ENCODE data around the gene AGAP4. TPM values are rescaled to one million over a fixed set of nuclear protein-coding genes. Genes with fewer than 3 reads are reported as not detected.
"Not testable (repeated sequence)": the region's sequence is repeated elsewhere in the genome, so short reads cannot be mapped to it uniquely, and the experiment has no call there.

The AGAP4 gene
- total and polyA plus RNA-seq, 2 donors, result 8.8 to 33.7 TPM

DNA sequence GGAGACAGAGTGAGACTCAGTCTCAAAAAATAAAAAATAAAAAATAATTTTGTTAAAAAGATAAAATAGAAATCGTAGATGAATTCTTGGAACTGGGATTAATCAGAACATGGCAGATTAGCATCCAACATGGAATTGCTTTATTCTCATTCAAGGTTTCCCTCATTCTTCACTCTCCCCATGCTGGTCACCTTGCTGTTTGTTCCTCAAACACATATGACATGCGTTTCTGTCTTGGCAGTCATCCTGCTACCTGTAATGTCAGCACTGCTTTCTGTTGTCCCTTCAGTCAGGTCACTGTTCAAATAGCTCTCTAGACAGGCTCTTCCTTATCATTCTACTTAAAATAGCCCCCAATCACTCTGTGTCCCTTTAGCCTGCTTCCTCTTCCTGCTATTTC lies 24.4 kb downstream of the AGAP4 start:
- WGBS, result 86% methylated on average over 2 of the region's 2 CpGs
- not testable (repeated sequence) for H3K36me3 ChIP-seq (ENCODE audit: control insufficient read depth in 2 of 2, insufficient read depth in 2 of 2, low read length in 1 of 2); H3K27ac ChIP-seq (ENCODE audit: low read depth in 1 of 2, low read length in 1 of 2); DNase-seq (ENCODE audit: low read depth in 6 of 9, low spot score in 9 of 9); H3K4me3 ChIP-seq (ENCODE audit: low read length in 2 of 2); H3K9me3 ChIP-seq (ENCODE audit: control insufficient read depth in 2 of 2, insufficient read depth in 1 of 2, low read length in 1 of 2); H3K4me1 ChIP-seq (ENCODE audit: control insufficient read depth in 2 of 2, insufficient read depth in 2 of 2, low read length in 2 of 2); H3K27me3 ChIP-seq (ENCODE audit: control insufficient read depth in 2 of 2, insufficient read depth in 1 of 2, low read length in 1 of 2)

DNA sequence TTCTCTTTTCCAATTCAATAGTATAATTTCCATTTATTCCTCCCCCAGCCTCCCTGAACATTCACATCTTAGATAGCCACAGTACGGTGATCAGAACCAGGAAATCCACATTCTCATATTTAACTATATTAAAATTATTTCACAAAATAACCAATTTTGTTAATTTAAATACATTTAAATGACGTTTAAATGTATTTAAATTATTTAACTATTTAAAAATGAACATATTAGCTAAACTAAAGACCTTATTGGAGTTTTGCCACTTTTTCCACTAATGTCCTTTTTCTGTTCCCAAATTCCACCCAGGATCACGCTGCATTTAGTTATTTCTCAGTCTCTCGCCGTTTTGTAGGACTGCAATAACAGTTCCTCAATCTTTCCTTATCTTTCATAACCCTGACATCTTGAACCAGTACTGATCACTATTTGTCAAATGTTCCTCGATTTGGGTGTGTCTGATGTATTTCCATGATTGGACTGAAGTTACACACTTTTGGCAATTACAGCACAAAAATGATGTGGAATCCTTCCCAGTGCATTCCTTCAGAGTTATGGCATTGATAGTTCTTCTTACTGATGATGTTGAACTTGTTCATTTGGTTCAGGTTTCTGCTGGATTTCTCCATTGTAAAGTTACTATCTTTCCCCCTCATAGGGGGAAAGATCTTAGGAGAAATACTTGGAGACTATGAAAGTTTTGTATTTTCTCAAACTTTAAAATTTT lies 27.0 kb downstream of the AGAP4 start:
- DNase-seq (ENCODE audit: low read depth in 6 of 9, low spot score in 9 of 9); H3K4me1 ChIP-seq (ENCODE audit: control insufficient read depth in 2 of 2, insufficient read depth in 2 of 2, low read length in 2 of 2); H3K27ac ChIP-seq (ENCODE audit: low read depth in 1 of 2, low read length in 1 of 2); H3K36me3 ChIP-seq (ENCODE audit: control insufficient read depth in 2 of 2, insufficient read depth in 2 of 2, low read length in 1 of 2); H3K27me3 ChIP-seq (ENCODE audit: control insufficient read depth in 2 of 2, insufficient read depth in 1 of 2, low read length in 1 of 2); H3K4me3 ChIP-seq (ENCODE audit: low read length in 2 of 2): not testable (repeated sequence)
- peaks cover 0 to 16% of the 10 kb centered on the region in 2 donors for H3K9me3 ChIP-seq (ENCODE audit: control insufficient read depth in 2 of 2, insufficient read depth in 1 of 2, low read length in 1 of 2)
- WGBS, result 87% methylated on average over 6 of the region's 6 CpGs

DNA sequence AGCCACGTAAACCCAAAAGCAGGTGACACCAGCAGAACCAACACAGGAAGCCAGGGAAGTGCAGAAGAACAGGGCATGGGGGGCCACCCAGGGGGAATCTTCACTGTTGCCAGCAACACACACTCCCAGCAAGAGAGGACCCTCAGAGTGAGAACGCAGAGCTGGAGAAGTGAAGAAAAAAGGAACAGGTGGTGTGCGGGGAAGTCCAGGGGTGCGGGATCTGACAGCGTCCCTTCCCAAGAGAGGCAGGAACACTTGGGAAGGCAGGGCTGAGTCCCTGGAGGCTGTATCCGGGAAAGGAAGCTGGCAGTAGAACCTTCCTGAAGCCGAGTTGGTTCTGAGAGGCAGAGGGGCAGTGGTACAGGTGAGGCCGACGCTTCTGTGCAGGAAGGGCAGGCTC lies 27.7 kb downstream of the AGAP4 start:
- no peaks in the 10 kb centered on the region for H3K27me3 ChIP-seq (ENCODE audit: control insufficient read depth in 2 of 2, insufficient read depth in 1 of 2, low read length in 1 of 2)
- no peaks in the 10 kb centered on the region for H3K36me3 ChIP-seq (ENCODE audit: control insufficient read depth in 2 of 2, insufficient read depth in 2 of 2, low read length in 1 of 2)
- no peak overlapping the region for H3K4me3 ChIP-seq (ENCODE audit: low read length in 2 of 2)
- peaks cover 0 to 16% of the 10 kb centered on the region in 2 donors for H3K9me3 ChIP-seq (ENCODE audit: control insufficient read depth in 2 of 2, insufficient read depth in 1 of 2, low read length in 1 of 2)
- H3K4me1 ChIP-seq (ENCODE audit: control insufficient read depth in 2 of 2, insufficient read depth in 2 of 2, low read length in 2 of 2), result no peaks in the 10 kb centered on the region
- no peak overlapping the region for H3K27ac ChIP-seq (ENCODE audit: low read depth in 1 of 2, low read length in 1 of 2)
- no peak for DNase-seq (ENCODE audit: low read depth in 6 of 9, low spot score in 9 of 9)
- WGBS, result 77% methylated on average over 9 of the region's 9 CpGs

DNA sequence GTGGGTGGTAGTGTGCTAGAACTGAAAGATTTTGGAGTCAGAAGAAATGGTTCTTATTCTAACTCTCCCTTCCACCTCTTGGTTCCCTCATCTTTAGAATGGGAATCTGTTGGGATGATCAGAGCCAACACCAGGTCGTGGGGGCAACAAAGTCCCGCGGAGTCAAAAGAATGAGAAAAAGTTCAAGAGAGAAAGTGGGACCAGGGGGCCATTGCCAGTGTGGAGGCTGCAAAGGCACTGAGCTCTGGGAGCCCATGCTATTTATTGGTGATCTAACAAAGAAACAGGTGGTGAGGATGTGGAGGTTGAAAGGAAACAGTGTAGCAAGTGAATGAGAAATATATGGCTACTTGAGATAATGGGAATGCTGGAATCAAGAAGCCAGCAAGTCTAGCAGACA lies 29.4 kb downstream of the AGAP4 start:
- no peaks in the 10 kb centered on the region for H3K27me3 ChIP-seq (ENCODE audit: control insufficient read depth in 2 of 2, insufficient read depth in 1 of 2, low read length in 1 of 2)
- H3K9me3 ChIP-seq (ENCODE audit: control insufficient read depth in 2 of 2, insufficient read depth in 1 of 2, low read length in 1 of 2), result peaks cover 0 to 16% of the 10 kb centered on the region in 2 donors
- no peak for DNase-seq (ENCODE audit: low read depth in 6 of 9, low spot score in 9 of 9)
- 95% methylated on average over 3 of the region's 3 CpGs for WGBS
- no peak overlapping the region for H3K27ac ChIP-seq (ENCODE audit: low read depth in 1 of 2, low read length in 1 of 2)
- H3K36me3 ChIP-seq (ENCODE audit: control insufficient read depth in 2 of 2, insufficient read depth in 2 of 2, low read length in 1 of 2), result no peaks in the 10 kb centered on the region
- H3K4me1 ChIP-seq (ENCODE audit: control insufficient read depth in 2 of 2, insufficient read depth in 2 of 2, low read length in 2 of 2), result no peaks in the 10 kb centered on the region
- no peak overlapping the region for H3K4me3 ChIP-seq (ENCODE audit: low read length in 2 of 2)

DNA sequence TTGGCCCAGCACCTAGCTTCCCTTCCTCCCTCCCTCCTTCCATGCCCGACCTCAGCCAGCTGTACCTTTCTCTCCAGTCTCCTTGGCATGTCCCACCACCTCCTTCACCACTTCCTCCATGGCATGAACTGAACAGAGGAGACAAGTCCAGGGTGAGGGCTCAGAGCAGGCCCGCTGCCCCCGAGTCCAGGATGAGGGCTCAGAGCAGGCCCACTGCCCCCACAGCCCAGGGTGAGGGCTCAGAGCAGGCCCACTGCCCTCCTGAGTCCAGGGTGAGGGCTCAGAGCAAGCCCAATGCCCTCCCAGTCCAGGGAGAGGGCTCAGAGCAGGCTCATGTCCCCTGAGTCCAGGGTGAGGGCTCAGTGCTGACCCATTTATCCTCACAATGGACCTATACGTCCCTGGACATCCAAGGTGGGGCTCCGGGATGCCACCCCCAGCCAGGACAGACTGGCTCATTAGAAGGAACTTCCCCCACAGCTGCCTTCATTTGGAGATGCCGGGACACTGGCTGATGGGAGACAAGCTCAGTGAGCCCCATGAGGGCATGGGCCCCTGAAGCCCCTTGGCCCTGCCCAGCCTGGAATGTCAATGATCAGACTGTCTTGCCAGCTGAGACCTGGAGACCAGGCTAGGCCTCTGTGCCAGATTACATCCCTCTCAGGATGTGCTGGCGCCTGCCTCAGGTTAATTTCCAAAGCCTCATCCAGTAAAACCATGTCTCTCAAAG lies 30.0 kb downstream of the AGAP4 start:
- Histone ChIP-seq H3K4me3 (ENCODE audit: low read length in 2 of 2) (no peak overlapping the region), H3K36me3 (ENCODE audit: control insufficient read depth in 2 of 2, insufficient read depth in 2 of 2, low read length in 1 of 2) (no peaks in the 10 kb centered on the region), H3K9me3 (ENCODE audit: control insufficient read depth in 2 of 2, insufficient read depth in 1 of 2, low read length in 1 of 2) (peaks cover 0 to 16% of the 10 kb centered on the region in 2 donors), H3K4me1 (ENCODE audit: control insufficient read depth in 2 of 2, insufficient read depth in 2 of 2, low read length in 2 of 2) (no peaks in the 10 kb centered on the region), H3K27me3 (ENCODE audit: control insufficient read depth in 2 of 2, insufficient read depth in 1 of 2, low read length in 1 of 2) (no peaks in the 10 kb centered on the region), H3K27ac (ENCODE audit: low read depth in 1 of 2, low read length in 1 of 2) (no peak overlapping the region)
- 96% methylated on average over 7 of the region's 7 CpGs for WGBS
- no peak for DNase-seq (ENCODE audit: low read depth in 6 of 9, low spot score in 9 of 9)

DNA sequence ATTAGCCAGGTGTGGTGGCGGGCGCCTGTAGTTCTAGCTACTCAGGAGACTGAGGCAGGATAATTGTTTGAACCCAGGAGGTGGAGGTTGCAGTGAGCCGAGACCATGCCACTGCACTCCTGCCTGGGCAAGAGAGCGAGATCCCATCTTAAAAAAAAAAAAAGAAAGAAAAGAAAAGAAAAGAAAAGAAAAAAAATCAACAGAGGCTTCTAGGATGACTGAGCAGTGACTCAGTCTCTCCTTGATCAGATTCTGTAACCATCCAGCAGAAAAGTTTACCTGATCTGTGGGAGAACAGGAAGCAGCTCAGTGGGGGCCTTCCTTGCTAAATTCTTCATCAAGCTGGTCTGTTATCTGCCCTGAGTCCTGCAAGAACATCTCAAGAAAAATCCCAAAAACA lies 33.2 kb downstream of the AGAP4 start:
- H3K4me1 ChIP-seq (ENCODE audit: control insufficient read depth in 2 of 2, insufficient read depth in 2 of 2, low read length in 2 of 2); H3K4me3 ChIP-seq (ENCODE audit: low read length in 2 of 2); H3K36me3 ChIP-seq (ENCODE audit: control insufficient read depth in 2 of 2, insufficient read depth in 2 of 2, low read length in 1 of 2); H3K27me3 ChIP-seq (ENCODE audit: control insufficient read depth in 2 of 2, insufficient read depth in 1 of 2, low read length in 1 of 2); H3K27ac ChIP-seq (ENCODE audit: low read depth in 1 of 2, low read length in 1 of 2); DNase-seq (ENCODE audit: low read depth in 6 of 9, low spot score in 9 of 9): not testable (repeated sequence)
- WGBS, result 98% methylated on average over 4 of the region's 4 CpGs
- peaks cover 0 to 16% of the 10 kb centered on the region in 2 donors for H3K9me3 ChIP-seq (ENCODE audit: control insufficient read depth in 2 of 2, insufficient read depth in 1 of 2, low read length in 1 of 2)

DNA sequence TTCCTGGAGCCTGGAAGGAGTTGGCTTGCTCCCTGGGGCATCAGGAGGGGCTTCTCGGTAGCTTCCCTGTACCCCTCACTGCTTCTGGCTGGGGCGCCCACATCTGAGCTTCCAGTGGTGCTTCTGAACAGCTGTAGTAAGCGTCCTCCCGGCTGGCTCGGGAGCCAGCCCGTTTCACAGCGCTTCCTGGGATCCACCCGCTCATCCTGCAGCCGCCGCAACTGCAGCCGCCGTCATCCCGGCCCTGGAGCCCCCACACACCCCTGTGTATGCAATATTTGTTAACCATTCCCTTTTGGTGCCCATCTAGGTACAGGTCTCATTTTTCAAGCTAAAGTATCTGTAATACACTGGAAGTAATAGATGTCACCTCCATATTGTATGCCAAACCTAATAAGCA lies 34.3 kb downstream of the AGAP4 start:
- not testable (repeated sequence) for H3K4me1 ChIP-seq (ENCODE audit: control insufficient read depth in 2 of 2, insufficient read depth in 2 of 2, low read length in 2 of 2); H3K4me3 ChIP-seq (ENCODE audit: low read length in 2 of 2); H3K27me3 ChIP-seq (ENCODE audit: control insufficient read depth in 2 of 2, insufficient read depth in 1 of 2, low read length in 1 of 2); H3K36me3 ChIP-seq (ENCODE audit: control insufficient read depth in 2 of 2, insufficient read depth in 2 of 2, low read length in 1 of 2); DNase-seq (ENCODE audit: low read depth in 6 of 9, low spot score in 9 of 9); H3K27ac ChIP-seq (ENCODE audit: low read depth in 1 of 2, low read length in 1 of 2)
- peaks cover 0 to 11% of the 10 kb centered on the region in 2 donors for H3K9me3 ChIP-seq (ENCODE audit: control insufficient read depth in 2 of 2, insufficient read depth in 1 of 2, low read length in 1 of 2)
- 98% methylated on average over 13 of the region's 13 CpGs for WGBS

DNA sequence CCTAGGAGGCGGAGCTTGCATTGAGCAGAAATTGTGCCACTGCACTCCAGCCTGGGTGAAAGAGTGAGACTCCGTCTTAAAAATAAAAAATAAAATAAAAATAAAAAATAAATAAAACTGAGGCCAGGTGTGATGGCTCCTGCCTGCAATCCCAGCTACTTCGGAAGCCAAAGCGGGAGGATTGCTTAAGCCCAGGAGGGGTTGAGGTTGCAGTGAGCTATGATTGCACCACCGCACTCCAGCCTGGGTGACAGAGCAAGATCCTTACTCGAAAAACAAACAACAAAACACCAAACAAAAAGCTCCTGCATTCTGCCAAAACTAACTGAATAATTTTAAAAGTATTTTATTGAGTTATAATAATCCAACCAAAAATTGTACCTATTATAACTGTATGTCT lies 36.2 kb downstream of the AGAP4 start:
- Histone ChIP-seq H3K36me3 (ENCODE audit: control insufficient read depth in 2 of 2, insufficient read depth in 2 of 2, low read length in 1 of 2) (no peaks in the 10 kb centered on the region), H3K4me3 (ENCODE audit: low read length in 2 of 2) (no peak overlapping the region), H3K27me3 (ENCODE audit: control insufficient read depth in 2 of 2, insufficient read depth in 1 of 2, low read length in 1 of 2) (no peaks in the 10 kb centered on the region), H3K9me3 (ENCODE audit: control insufficient read depth in 2 of 2, insufficient read depth in 1 of 2, low read length in 1 of 2) (no peaks in the 10 kb centered on the region), H3K4me1 (ENCODE audit: control insufficient read depth in 2 of 2, insufficient read depth in 2 of 2, low read length in 2 of 2) (no peaks in the 10 kb centered on the region), H3K27ac (ENCODE audit: low read depth in 1 of 2, low read length in 1 of 2) (no peak overlapping the region)
- WGBS, result 97% methylated on average over 6 of the region's 6 CpGs
- no peak for DNase-seq (ENCODE audit: low read depth in 6 of 9, low spot score in 9 of 9)

DNA sequence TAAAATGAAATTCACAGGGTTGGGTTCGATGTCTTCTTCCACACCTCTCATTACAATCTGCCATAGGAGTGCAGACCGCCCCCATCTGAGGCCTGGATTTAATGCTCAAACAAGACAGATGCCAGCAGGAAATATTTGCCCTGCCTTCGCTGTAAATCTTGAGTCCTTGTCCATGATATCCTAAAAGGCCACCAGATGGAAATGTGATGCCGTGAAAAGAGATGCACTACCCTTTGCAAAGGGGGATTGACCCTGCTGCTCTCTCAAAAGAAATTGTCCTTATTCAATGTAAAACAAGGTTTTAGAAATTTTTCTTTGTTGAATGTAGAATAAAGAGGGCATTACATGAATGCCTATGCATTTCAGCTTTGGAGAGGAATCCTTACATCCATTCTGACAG lies 37.5 kb downstream of the AGAP4 start:
- 98% methylated on average over 4 of the region's 4 CpGs for WGBS
- Histone ChIP-seq H3K27ac (ENCODE audit: low read depth in 1 of 2, low read length in 1 of 2) (no peak overlapping the region), H3K4me1 (ENCODE audit: control insufficient read depth in 2 of 2, insufficient read depth in 2 of 2, low read length in 2 of 2) (no peaks in the 10 kb centered on the region), H3K4me3 (ENCODE audit: low read length in 2 of 2) (no peak overlapping the region), H3K36me3 (ENCODE audit: control insufficient read depth in 2 of 2, insufficient read depth in 2 of 2, low read length in 1 of 2) (no peaks in the 10 kb centered on the region), H3K9me3 (ENCODE audit: control insufficient read depth in 2 of 2, insufficient read depth in 1 of 2, low read length in 1 of 2) (no peaks in the 10 kb centered on the region), H3K27me3 (ENCODE audit: control insufficient read depth in 2 of 2, insufficient read depth in 1 of 2, low read length in 1 of 2) (no peaks in the 10 kb centered on the region)
- no peak for DNase-seq (ENCODE audit: low read depth in 6 of 9, low spot score in 9 of 9)
